KMS-11 (cell line): Measurements from ENCODE around the gene MAPK8IP2.

Experiments used
- H2AFZ ChIP-seq: fragments of 200-600 bp; sonication (generic); 2 replicates; pipeline ENCODE4 v1.6.1; 2016; ENCODE audit warnings: antibody characterized with exemption, mixed run types, low read depth
- H3K27ac ChIP-seq: fragments of 200-600 bp; sonication (generic); 2 replicates; pipeline ENCODE4 v1.6.1; 2016; ENCODE audit warnings: mild to moderate bottlenecking, mixed run types
- H3K27me3 ChIP-seq: fragments of 200-600 bp; sonication (generic); 2 replicates; pipeline ENCODE4 v1.6.1; 2017; ENCODE audit warnings: mild to moderate bottlenecking, low read depth, mixed run types, moderate library complexity; ENCODE audit not compliant: insufficient read depth
- H3K36me3 ChIP-seq: fragments of 200-600 bp; sonication (generic); 2 replicates; pipeline ENCODE4 v1.6.1; 2017; ENCODE audit warnings: mild to moderate bottlenecking, mixed run types; ENCODE audit not compliant: insufficient read depth
- H3K4me1 ChIP-seq: fragments of 200-600 bp; sonication (generic); 2 replicates; pipeline ENCODE4 v1.6.1; 2016; ENCODE audit warnings: mild to moderate bottlenecking, low read depth, mixed run types; ENCODE audit not compliant: poor library complexity, severe bottlenecking
- H3K4me2 ChIP-seq: fragments of 200-600 bp; sonication (generic); 2 replicates; pipeline ENCODE4 v1.7.0; 2016; ENCODE audit warnings: mild to moderate bottlenecking, mixed run types
- H3K4me3 ChIP-seq: fragments of 200-600 bp; sonication (generic); IDR thresholded peaks from 2 replicates; pipeline ENCODE4 v1.6.1; 2017; ENCODE audit warnings: low read depth, low read length, mixed read lengths; ENCODE audit not compliant: insufficient read depth
- H3K79me2 ChIP-seq: fragments of 200-600 bp; sonication (generic); 2 replicates; pipeline ENCODE4 v1.6.1; 2016; ENCODE audit warnings: low read depth, mixed run types; ENCODE audit not compliant: insufficient read depth
- H3K9ac ChIP-seq: fragments of 200-600 bp; sonication (generic); 2 replicates; pipeline ENCODE4 v1.6.1; 2016; ENCODE audit warnings: mild to moderate bottlenecking, mixed run types
- H4K20me1 ChIP-seq: fragments of 200-600 bp; sonication (generic); 2 replicates; pipeline ENCODE4 v1.6.1; 2016; ENCODE audit warnings: mild to moderate bottlenecking, mixed run types; ENCODE audit not compliant: insufficient read depth
- TF ChIP-seq, protein P1 (sequence below): fragments of 200-600 bp; sonication (generic); conservative IDR thresholded peaks from 2 replicates; pipeline ENCODE4 v1.6.1; 2017; ENCODE audit warnings: low read depth, mild to moderate bottlenecking, antibody characterized with exemption, low read length, moderate library complexity, mixed read lengths

The MAPK8IP2 gene

DNA sequence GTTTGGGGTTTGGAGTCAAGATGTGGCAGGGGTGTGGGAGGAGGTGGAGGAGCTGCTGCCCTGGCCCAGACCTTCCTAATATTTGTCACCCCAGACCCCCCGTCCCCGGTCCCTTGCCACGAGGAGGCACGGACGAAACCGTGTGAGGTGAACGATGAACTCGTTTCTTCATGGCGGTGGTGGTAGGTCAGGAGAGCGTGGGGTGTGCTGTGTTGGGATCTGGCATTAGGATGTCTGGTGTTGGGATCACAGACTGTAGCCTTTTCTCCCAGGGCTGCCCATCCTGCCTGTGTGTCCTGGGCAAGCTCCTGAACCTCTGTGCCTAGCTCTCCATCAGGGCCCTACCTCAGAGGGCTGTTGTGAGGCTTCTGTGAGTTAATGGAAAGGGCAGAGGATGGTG, 8.4 kb downstream of the MAPK8IP2 start:
- H3K9ac ChIP-seq = no peak overlapping the region
- no peaks in the 10 kb centered on the region for H3K79me2 ChIP-seq
- no peak overlapping the region for H3K4me3 ChIP-seq
- no peaks in the 10 kb centered on the region for H3K36me3 ChIP-seq
- TF ChIP-seq, protein P1, sequence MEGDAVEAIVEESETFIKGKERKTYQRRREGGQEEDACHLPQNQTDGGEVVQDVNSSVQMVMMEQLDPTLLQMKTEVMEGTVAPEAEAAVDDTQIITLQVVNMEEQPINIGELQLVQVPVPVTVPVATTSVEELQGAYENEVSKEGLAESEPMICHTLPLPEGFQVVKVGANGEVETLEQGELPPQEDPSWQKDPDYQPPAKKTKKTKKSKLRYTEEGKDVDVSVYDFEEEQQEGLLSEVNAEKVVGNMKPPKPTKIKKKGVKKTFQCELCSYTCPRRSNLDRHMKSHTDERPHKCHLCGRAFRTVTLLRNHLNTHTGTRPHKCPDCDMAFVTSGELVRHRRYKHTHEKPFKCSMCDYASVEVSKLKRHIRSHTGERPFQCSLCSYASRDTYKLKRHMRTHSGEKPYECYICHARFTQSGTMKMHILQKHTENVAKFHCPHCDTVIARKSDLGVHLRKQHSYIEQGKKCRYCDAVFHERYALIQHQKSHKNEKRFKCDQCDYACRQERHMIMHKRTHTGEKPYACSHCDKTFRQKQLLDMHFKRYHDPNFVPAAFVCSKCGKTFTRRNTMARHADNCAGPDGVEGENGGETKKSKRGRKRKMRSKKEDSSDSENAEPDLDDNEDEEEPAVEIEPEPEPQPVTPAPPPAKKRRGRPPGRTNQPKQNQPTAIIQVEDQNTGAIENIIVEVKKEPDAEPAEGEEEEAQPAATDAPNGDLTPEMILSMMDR = no peak
- no peak overlapping the region for H3K4me2 ChIP-seq
- no peak overlapping the region for H3K27ac ChIP-seq
- no peaks in the 10 kb centered on the region for H4K20me1 ChIP-seq
- no peak overlapping the region for H2AFZ ChIP-seq
- no peaks in the 10 kb centered on the region for H3K4me1 ChIP-seq
- peaks cover 53% of the 10 kb centered on the region for H3K27me3 ChIP-seq

- Histone ChIP-seq H3K27ac (no peak overlapping the region), H3K9ac (no peak overlapping the region), H3K4me3 (no peak overlapping the region), H2AFZ (no peak overlapping the region), H4K20me1 (no peaks in the 10 kb centered on the region), H3K79me2 (no peaks in the 10 kb centered on the region), H3K27me3 (peaks cover 53% of the 10 kb centered on the region), H3K36me3 (no peaks in the 10 kb centered on the region), H3K4me2 (no peak overlapping the region), H3K4me1 (no peaks in the 10 kb centered on the region)
- TF ChIP-seq, protein P1 = no peak
These were observed 9.0 kb downstream of the MAPK8IP2 start for GRCh38 chr22:50609599-50609998.

- Histone ChIP-seq H3K4me2 (no peak overlapping the region), H4K20me1 (no peaks in the 10 kb centered on the region), H3K36me3 (no peaks in the 10 kb centered on the region), H3K79me2 (no peaks in the 10 kb centered on the region), H3K9ac (no peak overlapping the region), H2AFZ (no peak overlapping the region), H3K27ac (no peak overlapping the region), H3K4me3 (no peak overlapping the region), H3K27me3 (peaks cover 53% of the 10 kb centered on the region), H3K4me1 (no peaks in the 10 kb centered on the region)
- TF ChIP-seq, protein P1 = no peak
These were observed 9.5 kb downstream of the MAPK8IP2 start for GRCh38 chr22:50610041-50610451.

DNA sequence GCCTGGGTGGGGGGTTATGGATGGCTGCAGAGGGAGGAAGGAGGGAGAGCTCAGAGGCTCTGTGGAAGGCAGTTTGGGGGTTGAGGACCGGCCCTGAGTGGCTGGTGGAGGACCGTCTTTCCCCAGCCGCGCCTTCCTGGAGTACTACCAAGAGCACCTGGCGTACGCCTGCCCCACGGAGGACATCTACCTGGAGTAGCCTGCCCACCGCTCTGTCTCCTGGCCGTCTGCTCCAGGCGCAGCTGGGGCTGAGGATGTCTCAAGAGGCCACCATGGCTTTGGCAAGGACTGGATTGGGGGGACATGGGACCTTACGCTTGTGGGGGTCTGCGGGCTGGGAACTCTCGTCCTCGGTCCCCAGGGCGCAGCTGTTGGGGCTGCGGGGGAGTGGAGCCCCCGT, 10.0 kb downstream of the MAPK8IP2 start:
- peaks cover 52% of the 10 kb centered on the region for H3K27me3 ChIP-seq
- no peaks in the 10 kb centered on the region for H3K4me1 ChIP-seq
- H2AFZ ChIP-seq = no peak overlapping the region
- H3K27ac ChIP-seq = no peak overlapping the region
- H3K4me2 ChIP-seq = no peak overlapping the region
- no peaks in the 10 kb centered on the region for H4K20me1 ChIP-seq
- no peaks in the 10 kb centered on the region for H3K36me3 ChIP-seq
- no peak overlapping the region for H3K9ac ChIP-seq
- no peaks in the 10 kb centered on the region for H3K79me2 ChIP-seq
- no peak overlapping the region for H3K4me3 ChIP-seq
- TF ChIP-seq, protein P1 = no peak
